Stimulated activated CD8-positive, alpha-beta memory T cell treated with anti-CD3 and anti-CD28 coated beads, Interleukin-4, amount 100 ng/mL, for 48 hours (primary cell): ENCODE data around the gene TBXA2R.
"Not testable (repeated sequence)": the region's sequence is repeated elsewhere in the genome, so short reads cannot be mapped to it uniquely, and the experiment has no call there.

Experiments used
- DNase-seq: peaks from one replicate; pipeline ENCODE4 v3.0.0-alpha.2; 2020

TBXA2R gene

DNA sequence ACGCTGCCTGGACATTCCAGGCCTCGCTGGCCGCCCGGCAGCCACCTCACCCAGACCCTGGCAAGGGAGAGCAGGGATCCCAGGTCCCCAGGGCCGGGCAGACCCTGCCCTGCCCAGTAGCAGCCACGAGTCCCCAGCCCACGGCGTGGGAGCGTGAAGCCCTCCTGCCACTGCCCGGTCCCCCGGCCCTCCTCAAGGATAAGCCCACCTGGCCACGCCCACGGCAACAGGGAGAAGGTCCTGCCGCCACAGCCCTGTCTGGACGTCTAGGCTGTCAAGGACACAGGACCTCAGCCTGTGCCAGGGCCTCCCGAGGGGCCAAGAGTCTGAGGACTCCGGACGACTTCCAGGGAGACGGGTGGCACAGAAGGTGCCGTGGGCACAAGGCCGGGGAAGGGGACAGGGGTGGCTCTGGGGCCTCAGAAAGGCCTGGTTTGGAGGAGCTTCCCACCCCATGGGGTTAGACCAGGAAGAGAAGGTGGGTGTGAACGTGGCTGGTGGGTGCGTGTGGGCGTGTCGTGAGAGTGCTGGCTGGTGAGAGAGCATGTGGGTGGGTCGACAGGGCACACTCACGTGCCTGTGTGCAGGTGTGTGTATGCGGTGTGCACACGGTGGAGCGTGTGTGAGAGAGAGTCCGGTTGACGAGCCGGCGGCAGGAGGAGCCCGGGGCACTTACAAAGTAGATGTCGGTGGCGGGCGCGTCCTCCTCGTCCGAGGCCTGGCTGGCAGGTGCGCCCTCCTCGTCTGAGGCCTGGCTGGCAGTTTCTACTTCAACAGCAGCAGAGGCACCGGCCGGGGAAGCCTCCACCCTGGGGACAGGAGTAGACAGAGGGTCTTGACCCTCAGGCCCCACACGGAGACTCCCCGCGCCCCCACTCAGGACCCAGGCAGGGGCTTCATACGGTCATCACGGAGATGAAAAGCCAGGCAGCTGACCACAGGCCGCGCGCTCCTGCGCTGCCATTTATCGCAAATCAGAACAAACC is 31.8 kb upstream of the TBXA2R start:
- no peak for DNase-seq

DNA sequence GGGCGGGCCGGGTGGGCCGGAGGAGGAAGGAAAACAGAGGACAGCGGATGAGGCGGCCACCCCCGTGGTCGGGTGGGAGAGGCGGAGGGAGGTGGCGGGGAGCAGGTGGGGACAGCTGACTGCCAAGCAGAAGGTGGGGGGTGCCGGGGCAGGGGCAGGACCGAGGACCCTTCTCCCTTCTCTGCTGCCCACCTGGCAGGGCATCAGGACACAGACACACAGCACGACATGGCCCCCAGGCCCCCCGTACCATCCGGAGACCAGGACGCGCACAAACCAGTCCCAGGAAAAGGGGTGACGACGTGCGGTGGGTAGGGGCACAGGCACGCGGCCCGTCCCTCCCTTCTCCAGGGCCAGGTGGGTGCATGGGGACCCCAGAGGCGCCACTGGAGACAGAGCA is 30.9 kb upstream of the TBXA2R start:
- no peak for DNase-seq

DNA sequence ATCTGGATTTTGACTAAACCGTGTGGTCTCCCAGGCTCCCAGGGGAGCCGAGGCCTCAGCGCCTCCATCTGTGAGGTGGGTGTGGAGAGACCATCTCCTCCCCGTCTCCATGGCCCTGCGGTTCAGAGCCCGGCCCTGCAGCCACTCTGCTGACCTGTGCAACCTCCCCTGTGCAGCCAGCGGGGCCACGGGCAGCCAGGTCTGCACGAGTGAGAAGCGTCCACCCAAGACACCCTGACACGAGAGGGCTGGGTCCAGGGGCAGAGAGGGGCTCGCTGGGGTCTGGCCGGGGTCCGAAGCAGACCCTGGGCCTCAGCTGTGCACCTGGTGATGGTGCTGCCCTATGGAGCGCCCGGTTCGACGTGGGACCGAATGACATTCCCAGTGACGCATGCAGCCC is 30.3 kb upstream of the TBXA2R start:
- DNase-seq = no peak

DNA sequence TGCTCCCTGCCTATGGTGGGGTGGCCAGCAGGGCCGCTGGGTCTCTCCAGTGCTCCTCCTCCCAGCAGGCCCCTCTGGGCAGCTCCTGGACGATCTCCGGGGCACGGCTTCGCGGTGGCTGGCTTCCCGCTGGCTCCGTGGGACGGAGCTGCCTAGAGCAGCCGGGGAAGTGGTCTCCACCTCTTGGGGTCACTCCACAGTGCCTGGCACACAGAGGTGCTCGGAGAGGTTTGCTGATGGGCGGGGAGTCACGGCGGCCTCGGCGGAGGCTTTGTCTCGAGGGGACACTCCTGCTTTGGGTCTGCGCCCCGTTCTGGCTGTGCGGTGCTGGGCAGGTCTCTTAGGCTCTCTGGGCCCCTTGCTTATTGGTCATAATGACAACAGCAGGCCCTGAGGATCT is 29.8 kb upstream of the TBXA2R start:
- no peak for DNase-seq

DNA sequence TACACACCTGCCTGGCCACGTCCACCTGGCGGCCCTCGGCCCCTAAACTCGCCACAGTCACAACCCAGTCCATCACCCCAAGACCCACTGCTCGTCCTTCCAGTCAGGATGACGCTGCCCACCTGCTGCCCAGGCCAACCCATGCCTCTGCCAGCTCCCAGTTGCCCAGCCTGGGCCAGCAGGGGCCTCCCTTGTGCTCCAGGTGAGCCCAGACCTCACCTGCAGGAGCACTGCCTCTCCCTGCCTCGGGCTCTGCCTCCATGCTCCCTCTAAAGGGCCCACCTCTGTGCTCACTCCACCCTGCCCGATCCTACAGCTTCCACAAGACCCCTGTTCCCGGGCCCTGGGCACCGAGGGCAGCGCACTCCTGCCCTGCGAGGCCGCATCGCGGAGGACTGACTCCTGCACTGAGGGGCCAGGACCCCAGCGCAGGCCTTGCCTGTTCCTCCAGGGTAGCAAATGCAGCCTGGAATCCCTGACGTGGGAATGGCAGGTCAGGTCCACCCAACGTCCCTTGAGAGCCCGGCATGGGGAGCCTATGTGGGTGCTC is 27.9 kb upstream of the TBXA2R start:
- no peak for DNase-seq

DNA sequence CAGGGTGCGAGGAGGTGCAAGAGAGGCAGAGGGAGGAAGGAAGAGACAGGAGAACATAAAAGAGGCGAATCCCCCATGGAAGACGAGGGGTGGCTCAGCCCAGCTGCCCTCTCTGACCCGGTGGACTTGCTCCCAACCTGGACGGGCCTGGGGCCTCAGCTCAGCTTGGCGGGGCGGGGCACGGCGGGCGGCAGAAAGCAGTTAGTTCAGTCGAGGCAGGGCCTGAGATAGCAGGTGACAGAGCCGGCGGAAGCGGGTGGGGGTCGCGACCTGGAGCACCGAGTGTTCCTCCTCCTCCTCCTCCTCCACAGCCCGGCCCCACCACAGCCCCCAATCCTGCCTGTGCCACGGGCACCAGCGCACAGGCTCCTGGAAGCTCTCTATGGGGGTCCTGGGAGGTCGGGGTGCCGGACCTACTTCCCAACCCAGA is 26.9 kb upstream of the TBXA2R start:
- DNase-seq = no peak

DNA sequence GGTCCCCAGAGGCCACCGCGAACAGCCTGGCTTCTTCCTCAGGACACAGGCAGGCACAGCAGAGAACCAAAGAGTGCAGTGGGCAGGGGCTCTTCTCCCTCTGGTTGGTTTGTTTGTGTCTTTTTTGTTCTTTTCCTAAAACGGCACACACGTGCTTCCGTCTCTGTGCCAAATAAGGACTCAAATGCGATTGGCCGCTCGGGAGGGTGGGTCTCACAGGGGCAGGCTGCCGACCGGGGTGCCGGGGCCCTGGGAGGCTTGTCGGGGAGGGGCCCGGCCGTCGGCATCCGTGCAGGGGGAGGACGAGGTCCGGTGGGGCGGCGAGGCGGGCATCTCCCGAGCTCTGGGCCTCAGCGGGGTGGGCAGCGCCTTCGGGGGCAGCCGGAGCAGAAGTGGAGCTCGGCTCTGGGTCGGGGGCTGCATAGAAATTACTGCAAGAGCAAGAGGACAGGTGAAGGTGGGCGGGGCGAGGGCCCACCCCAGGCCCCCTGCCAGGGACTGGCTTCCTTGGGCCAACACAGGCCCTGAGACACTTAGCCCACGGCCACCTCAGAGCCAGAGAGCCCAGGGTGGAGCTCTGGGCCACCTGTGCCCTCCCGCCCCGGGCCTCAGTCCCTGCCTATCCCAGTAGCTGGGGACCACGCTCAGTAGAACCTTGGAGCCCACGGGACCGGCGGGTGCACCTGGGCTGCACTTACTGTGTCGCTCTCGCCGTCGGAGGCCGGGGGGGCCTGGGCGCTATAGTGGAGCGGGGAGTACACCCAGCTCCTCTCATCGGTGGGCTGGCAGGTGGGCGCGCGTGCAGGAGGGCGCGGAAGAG is 26.3 kb upstream of the TBXA2R start:
- no peak for DNase-seq

DNA sequence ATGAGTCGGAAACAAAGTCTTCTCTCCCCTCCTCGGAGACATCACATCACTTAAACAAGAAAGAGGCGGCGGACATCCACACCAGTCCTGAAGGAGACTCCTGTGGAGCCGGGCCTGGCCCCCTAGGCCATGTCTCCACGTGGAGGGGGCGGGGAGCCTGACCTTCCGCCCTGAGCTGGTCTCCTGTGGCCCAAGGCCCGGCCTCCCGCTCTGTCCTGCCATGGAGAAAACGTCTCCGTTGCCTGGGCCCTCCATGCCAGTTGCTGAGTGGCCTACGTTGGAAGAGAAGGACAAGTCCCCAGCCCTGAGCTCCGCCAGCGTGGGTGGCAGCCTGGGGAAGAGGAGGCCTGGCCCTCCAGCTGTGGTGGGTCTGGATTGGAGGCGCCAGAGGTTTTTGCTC is 25.4 kb upstream of the TBXA2R start:
- DNase-seq = no peak

DNA sequence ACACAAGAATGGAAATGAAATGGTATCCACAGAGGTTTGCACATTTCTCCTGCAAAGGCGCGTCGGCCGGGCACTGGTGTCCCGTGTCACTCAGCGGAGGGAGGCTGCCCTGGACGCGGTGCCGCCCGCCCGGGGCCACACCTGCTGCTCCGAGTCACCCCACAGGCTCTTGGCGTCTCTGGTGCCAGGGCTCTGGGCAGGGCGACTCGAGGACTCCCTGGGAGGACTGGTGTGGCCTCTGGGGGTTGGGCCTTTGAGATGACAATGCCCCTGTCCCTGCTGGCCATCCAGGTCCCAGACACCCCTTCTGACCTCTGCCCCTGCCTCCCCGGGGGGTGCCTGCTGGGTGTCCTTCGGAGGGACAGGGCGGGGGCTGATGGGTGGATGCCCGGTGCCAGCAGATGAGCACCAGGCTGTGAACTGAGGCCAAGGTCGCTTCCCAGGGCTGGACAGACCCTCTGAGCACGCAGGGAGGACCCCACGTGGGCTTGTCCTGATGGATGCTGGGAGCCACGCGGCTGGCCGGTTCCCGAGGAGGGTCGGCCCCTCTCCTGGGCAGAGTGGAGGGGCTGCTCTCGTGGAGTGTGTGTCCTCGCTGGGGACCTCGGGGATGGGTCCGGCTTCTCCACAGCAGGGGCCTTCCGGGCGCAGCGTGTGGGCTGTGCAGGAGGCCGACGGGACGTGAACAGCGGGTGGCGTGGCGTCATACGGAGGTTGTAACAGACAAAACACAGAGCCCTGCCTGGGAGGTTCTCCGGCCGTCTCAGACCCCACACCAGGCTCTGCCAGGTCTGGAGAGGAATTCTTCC is 24.6 kb upstream of the TBXA2R start:
- no peak for DNase-seq

DNA sequence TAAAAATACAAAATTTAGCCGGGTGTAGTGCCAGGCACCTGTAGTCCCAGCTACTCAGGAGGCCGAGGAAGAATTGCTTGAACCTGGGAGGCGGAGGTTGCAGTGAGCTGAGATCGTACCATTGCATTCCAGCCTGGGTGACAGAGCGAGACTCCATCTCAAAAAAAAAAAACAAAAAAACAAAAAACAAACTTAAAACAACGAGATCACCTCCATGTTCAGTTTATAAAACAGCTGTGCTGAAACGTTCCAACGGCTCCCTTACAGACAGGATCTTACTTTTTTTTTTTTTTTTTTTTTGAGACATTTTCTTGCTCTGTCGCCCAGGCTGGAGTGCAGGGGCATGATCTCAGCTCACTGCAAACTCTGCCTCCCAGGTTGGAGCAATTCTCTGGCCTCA is 22.1 kb upstream of the TBXA2R start:
- DNase-seq = not testable (repeated sequence)

DNA sequence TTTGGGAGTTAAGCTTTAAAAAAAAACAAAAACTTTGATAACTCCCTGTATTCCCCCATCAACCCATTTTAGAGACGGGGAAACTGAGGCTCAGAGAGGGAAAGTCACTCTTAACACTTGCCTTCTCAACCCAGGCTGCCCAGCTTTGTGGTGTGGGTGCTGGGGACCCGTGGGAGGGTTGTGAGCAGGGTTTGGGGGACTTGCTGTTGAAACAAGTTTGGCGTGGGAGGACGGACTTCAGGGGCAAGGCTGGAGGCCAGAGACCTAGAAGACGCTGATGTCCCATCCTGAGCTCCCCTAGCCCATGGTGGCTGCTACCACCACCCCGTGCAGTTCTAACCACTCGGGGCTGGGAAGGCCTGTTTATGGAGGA is 20.7 kb upstream of the TBXA2R start:
- no peak for DNase-seq

DNA sequence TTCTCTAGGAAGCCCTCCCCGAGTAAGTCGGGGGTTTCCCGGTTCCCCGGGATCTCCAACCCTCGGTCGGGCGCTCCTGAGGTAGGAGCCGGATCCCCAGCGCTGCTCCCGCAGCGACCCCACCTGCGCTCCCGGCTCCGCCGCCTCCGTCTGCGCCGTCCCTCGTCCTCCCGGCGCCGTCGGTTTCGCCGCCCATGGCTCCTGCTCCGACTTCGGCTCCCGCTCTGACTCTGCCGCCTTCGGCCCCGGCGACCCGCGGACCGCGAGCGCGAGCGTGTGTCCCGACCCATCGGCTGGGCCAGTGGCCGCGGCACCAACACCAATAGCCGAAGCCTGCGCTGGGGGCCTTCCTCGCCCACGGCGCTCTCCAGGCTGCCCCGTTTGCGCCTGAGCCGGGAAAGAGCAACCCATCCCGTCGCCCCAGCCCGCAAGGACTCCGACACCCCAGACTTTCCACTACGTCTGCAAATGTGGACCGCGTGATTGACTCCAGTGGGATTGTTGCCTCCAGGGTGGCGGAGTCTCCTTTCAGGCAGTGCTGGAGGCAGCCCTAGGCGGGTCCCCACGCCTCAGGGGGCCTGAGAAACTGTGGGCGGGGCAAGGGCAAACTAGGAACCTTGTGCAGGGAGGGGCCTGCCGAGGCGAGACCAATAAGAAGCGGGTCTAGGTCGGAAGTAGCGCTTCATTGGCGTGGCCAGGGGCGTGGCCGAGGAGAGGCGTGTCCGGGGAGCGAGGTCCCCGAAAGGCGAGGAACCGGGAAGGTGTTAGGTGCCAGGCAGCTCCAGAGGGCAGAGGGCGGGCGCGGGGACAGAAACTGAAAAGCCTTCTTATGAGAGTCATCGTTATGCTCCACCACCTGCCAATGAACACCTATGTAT is 20.0 kb upstream of the TBXA2R start, which contains the start of gene CACTIN:
CACTIN (minus strand) TSS at position 318 of the 878 bp plus-strand sequence; CDS start at position 290, 28 bp downstream.
- peak; percentile 99 for DNase-seq

DNA sequence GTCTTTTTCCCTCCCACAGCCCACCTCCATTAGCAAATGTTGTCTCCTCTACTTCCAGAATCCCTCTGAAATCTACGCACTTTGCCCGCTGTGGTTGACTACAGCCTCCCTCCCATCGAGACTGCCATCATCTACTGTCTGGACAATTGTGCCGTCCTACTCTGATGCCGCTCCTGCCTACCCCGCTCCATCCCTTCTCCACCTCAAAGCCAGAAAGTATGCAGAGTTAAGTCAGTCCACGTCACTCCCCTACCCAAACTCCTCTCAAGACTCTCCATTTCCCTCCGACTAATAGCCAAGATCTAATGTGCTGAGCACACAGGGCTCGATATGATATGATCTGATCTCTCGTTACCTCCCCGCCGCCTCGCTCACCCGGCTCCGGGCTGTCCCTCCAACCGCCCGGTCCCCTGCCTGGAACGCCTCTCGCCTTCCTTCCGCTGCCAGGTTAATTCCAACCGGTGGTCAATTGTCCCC is 19.4 kb upstream of the TBXA2R start:
- no peak for DNase-seq

DNA sequence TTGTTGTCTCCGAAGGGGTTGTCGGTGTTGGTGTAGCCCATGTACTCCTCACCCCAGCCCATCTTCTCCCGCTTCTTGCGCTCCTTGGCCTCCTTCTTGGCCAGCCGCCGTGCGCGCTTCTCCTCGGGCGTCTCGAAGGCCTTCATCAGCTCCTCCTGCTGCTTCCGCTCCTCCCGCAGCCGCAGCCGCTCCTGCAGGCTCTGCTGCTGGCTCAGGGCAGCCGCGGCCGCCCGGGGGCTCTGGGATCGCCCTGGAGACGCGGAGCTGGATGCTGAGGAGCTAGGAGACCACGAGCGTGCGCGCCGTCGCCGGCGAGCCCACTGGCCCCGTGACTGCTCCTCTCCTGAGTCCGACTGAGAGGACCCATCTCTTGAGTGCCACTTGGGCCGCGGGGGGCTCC is 17.0 kb upstream of the TBXA2R start:
- no peak for DNase-seq

DNA sequence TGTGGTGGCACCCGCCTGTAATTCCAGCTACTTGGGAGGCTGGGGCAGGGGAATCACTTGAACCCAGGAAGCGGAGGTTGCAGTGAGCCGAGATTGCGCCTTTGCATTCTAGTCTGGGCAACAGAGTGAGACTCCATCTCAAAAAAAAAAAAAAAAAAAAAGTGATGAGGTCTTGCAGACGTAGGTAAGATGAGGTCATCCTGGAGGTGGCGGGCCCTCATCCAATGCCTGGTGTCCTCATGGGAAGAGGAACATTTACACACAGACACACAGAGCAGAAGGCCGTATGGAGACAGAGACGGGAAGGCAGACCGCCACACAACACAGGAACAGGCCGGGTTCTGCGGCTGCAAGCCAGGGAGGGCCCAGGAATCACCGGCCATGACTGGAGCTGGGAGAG is 15.5 kb upstream of the TBXA2R start:
- DNase-seq = no peak

DNA sequence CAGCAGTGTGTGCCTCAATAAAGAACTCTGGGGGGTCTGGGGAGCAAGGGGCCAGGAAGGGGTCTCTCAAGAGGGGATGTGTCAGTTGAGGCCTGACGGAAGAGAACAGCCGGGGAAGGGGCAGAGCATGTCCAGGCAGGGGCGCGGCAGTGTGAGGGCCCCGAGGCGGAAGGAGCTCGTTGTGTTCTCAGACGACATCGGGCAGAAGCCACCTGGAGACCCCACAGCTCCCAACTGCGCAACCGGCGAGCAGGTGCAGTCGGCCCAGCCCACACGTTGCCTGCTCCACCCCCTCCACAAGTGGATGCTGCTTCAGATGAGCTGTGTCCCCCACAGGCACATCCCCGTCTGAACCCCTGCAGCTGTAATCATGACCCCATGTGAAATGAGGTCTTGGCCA is 15.0 kb upstream of the TBXA2R start:
- DNase-seq = no peak

DNA sequence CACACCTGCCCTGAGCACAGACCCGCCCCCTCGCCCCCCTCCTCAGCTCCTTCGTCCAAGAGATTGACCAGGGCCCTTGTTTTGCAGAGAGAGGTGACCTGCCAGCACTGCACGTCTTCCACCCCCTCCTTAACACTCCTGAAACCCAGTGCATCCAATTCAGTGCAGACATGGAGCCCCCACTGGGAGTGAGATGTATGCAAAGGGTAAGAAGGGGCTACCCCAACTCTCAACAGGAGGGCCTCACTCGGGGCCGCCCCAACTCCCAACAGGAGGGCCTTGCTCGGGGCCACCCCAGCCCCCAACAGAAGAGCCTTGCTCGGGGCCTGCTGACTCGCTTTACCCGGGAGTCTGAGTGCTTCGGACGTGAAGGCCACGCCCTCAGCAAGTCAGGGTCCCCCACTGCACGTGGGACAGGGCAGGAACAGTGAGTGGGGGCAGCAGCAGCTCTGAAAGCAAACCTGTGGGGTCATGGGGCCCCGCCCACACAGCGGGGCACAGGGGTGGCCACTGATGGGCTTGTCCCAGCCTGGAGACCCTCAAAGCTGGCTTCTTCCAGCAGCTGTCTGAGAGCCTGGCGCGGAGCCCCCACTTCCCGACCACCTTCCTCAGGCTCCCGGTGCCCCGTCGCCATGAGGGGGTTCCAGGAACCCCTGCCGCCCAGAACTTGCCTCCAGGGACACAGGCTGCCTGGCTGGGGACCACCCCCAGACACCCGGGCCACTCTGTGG is 14.3 kb upstream of the TBXA2R start:
- no peak for DNase-seq

DNA sequence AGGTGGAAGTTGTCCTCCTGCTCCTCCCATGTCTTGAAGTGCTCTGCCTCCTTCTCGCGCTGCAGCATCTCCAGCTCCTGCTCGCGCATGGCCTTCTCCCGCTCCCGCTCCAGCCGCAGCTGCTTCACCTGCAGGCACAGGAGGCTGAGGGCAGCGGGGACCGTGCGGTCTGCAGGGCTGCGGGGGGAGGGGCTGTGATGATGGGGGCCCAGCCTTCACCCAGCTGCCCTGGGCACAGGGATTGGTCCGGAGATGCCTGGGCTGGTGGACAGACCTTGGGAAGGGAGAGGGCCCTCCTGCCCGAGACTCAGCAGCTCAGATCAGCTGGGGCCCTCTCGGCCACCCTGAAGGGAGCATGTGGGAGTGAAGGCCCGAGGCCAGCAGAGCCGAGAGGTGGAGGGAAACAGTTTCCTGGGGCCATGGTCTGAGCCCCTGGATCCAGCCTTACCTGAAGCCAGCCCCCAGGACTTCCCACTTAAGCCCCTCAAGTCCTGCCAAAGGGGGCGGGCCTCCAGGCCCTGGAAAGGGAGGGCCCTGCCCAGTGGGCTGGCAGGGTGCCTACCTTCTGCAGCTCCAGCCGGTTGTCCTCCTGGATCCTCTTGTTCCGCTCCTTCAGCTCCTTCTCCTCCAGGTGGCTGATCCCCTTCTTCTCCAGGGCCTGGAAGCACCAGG is 13.6 kb upstream of the TBXA2R start:
- no peak for DNase-seq

DNA sequence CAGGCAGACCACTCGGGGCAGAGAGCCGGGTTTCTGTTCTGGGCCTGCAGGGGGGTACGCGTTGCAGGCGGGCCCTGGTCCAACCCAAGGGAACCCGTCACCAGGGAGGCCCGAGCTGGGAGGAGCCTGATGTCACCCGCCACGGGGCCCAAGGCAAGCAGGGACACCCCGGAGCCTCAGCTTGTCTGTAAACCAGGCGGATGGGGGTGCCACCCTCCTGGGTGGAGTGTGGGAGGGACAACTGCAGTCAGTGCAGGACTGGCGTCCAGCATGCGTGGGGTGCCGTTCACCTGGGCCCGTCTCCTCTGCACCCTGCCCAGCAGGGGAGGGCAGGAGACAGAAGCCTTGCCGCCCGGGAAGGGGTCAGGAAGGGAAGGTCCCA is 12.9 kb upstream of the TBXA2R start:
- DNase-seq = no peak
